Activated T-cell treated with anti-CD3 and anti-CD28 coated beads, Interleukin-2, amount 50 U/mL, for 72 hours (primary cell): ENCODE data around the gene PLXNA2. TPM values are rescaled to one million over a fixed set of nuclear protein-coding genes. Genes with fewer than 3 reads are reported as not detected.

Experiments
- ATAC-seq, 2 donors: fragments of 150-1000 bp; cut with Tn5 transposase; replicated peaks in 1 of 2; 2 replicates each; pipeline ENCODE4 v1.10.0; 2021; ENCODE audit warnings: moderate library complexity in 2 of 2, mild to moderate bottlenecking in 1 of 2
- DNase-seq, 2 donors: peaks; one replicate each; pipeline ENCODE4 v3.0.0; 2021 to 2022; ENCODE audit warnings: mixed read lengths in 1 of 2
- H3K27ac Mint-ChIP-seq: one replicate; pipeline ENCODE4 v1.8.0; 2022; ENCODE audit warnings: mild to moderate bottlenecking, moderate library complexity, mixed read lengths
- H3K27me3 Mint-ChIP-seq: one replicate; pipeline ENCODE4 v1.8.0; 2022; ENCODE audit warnings: low read depth, mixed read lengths
- H3K36me3 Mint-ChIP-seq, 2 donors: one replicate each; pipeline ENCODE4 v1.8.0; 2022; ENCODE audit warnings: mixed read lengths in 2 of 2, mild to moderate bottlenecking in 1 of 2; ENCODE audit not compliant: insufficient read depth in 2 of 2
- H3K4me1 Mint-ChIP-seq: one replicate; pipeline ENCODE4 v1.8.0; 2022; ENCODE audit warnings: low read depth, mixed read lengths
- H3K4me3 Mint-ChIP-seq, 2 donors: one replicate each; pipeline ENCODE4 v1.8.0; 2022; ENCODE audit warnings: mild to moderate bottlenecking in 2 of 2, mixed read lengths in 2 of 2, moderate library complexity in 2 of 2
- H3K9me3 Mint-ChIP-seq, 2 donors: one replicate each; pipeline ENCODE4 v1.8.0; 2022; ENCODE audit warnings: mixed read lengths in 2 of 2
- total RNA-seq, 2 donors: library from RNA; stranded (reverse); gene quantifications; one replicate each; pipeline ENCODE4 v1.2.3, GENCODE V29; 2022

Gene PLXNA2
- total RNA-seq, 2 donors from 2014 or later: 0.07 to 0.72 TPM

DNA sequence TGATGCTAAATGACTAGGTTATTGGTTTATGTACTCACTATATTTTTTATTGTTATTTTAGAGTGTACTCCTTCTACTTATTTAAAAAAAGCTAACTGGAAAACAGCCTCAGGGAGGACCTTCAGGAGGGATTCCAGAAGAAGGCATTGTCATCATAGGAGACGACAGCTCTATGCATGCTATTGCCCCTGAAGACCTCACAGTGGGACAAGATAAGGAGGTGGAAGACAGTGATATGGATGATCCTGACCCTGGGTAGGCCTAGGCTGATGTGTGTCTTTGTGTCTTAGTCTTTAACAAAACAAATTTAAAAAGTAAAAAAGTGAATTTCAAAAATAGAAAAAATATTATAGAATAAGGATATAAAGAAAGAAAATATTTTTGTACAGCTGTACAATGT, 177.6 kb downstream of the PLXNA2 start:
- Mint-ChIP-seq H3K4me1 (no peaks in the 10 kb centered on the region), H3K36me3 (no peaks in the 10 kb centered on the region), H3K4me3 (no peak overlapping the region), H3K27ac (no peak overlapping the region), H3K27me3 (no peaks in the 10 kb centered on the region), H3K9me3 (no peaks in the 10 kb centered on the region)
- DNase-seq (no peak), ATAC-seq (no peak)

DNA sequence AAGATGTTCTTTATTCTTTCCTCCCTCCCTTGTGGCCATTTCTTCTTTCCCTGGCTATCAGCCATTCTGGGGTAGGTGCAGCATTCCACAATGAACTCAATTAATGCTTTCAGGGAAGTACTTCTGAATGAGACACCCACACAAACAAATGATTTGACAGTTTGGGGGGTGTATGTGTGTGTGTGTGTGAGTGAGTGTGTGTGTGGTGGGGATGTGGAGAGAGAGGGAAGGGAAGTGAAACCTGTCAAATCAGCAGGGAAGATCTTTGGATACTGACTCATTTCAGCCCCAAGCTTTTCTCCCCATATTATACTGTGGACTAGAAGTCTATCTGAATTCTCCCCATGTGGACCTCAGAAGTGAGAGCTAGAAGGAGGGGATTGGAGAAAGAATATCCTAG, 178.3 kb downstream of the PLXNA2 start:
- Mint-ChIP-seq H3K4me3 (no peak overlapping the region), H3K36me3 (no peaks in the 10 kb centered on the region), H3K9me3 (no peaks in the 10 kb centered on the region), H3K27me3 (no peaks in the 10 kb centered on the region), H3K27ac (no peak overlapping the region), H3K4me1 (no peaks in the 10 kb centered on the region)
- ATAC-seq (no peak), DNase-seq (no peak)

GRCh38 chr1:208061632-208062031, 182.6 kb downstream of the PLXNA2 start:
- Mint-ChIP-seq H3K36me3 (no peaks in the 10 kb centered on the region), H3K27me3 (peaks cover 5% of the 10 kb centered on the region), H3K27ac (no peak overlapping the region), H3K4me1 (no peaks in the 10 kb centered on the region), H3K4me3 (no peak overlapping the region), H3K9me3 (no peaks in the 10 kb centered on the region)
- ATAC-seq (no peak), DNase-seq (no peak)

GRCh38 chr1:208061118-208061517, 183.1 kb downstream of the PLXNA2 start:
- Mint-ChIP-seq H3K27me3 (peaks cover 9% of the 10 kb centered on the region), H3K9me3 (no peaks in the 10 kb centered on the region), H3K4me3 (no peak overlapping the region), H3K27ac (no peak overlapping the region), H3K36me3 (no peaks in the 10 kb centered on the region), H3K4me1 (no peaks in the 10 kb centered on the region)
- ATAC-seq: no peak
- DNase-seq: no peak

DNA sequence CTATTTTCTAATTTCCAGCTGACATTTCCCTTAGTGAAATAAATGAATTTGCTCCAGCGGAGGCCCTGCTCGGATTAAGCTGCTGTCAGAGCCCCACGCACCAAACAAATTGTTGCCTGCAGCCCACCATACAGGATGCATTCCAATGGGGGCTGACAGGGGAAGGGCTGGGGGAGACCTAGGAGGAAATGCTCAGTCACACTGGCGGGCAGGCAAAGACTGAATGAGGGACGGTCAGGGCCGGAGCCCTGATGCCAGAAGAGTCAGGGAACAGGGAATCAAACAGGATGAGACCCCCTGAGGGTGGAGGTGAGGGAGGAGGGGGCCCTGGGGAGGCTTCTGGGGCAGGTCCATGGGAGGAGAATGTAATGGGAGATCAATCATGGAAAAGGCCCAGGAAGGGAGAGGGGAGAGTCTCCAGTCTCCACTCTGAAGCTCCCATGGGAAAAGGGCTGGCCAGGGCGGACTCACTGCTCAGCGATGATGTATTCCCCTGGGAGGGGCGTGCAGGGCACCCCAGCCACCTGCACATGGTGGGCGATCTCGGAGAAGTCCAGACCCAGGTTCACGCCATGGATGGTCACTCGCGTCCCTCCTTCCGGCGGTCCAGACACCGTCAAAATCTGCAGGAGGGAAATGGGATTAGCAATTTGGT, 183.8 kb downstream of the PLXNA2 start:
- H3K4me1 Mint-ChIP-seq: no peaks in the 10 kb centered on the region

GRCh38 chr1:208059409-208060001, 184.7 kb downstream of the PLXNA2 start:
- no peaks in the 10 kb centered on the region for H3K36me3 Mint-ChIP-seq
- H3K27me3 Mint-ChIP-seq: peaks cover 20% of the 10 kb centered on the region
- no peaks in the 10 kb centered on the region for H3K9me3 Mint-ChIP-seq
- peaks cover 7% of the 10 kb centered on the region for H3K4me1 Mint-ChIP-seq
- DNase-seq: no peak
- no peak overlapping the region for H3K4me3 Mint-ChIP-seq
- H3K27ac Mint-ChIP-seq: no peak overlapping the region
- ATAC-seq: no peak

More for the DNA sequence above, 183.8 kb downstream of the PLXNA2 start:
- Mint-ChIP-seq H3K27ac (no peak overlapping the region), H3K27me3 (peaks cover 14% of the 10 kb centered on the region), H3K9me3 (no peaks in the 10 kb centered on the region), H3K4me3 (no peak overlapping the region), H3K36me3 (no peaks in the 10 kb centered on the region)
- ATAC-seq (no peak), DNase-seq (no peak)

DNA sequence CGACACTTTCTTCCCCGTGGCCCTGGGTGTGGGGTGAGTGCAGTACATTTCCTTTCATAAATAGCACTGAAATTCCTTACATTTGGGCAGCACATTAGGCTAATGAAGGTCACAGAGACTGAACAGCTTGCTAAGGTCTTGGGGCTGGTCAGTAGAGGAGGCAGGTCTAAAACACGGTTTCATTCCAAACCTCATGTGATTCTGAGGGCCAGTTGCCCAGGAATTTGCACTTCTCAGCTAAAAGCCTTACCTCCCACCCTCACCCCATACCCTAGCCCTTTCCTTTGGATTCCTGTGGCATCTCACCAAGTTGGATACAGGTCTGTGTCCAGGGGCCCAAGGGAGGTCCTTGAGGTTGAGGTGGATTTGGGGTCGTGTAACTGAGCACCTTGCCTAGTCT, 185.4 kb downstream of the PLXNA2 start:
- Mint-ChIP-seq H3K9me3 (no peaks in the 10 kb centered on the region), H3K27ac (no peak overlapping the region), H3K4me1 (peaks cover 7% of the 10 kb centered on the region), H3K27me3 (peaks cover 20% of the 10 kb centered on the region), H3K4me3 (no peak overlapping the region), H3K36me3 (no peaks in the 10 kb centered on the region)
- DNase-seq (no peak), ATAC-seq (no peak)

DNA sequence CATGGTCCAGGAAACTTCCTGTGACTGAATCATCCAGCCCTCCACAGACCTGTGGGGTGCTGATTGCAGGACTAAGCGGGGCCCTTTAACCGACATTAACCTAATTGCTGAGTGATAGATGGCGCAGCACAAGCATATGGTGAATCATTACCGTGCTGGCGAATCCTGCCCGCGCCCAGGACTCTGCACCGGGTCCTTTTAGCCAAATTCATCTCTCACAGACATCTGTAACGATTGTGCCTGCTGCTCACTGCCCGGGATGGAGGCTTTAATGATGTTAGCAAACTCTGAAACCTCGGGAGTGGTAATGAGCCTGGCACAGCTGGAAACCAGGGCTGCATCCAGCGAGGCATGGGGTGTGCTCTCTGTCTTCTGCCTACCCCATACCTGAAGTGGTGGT, 185.9 kb downstream of the PLXNA2 start:
- Mint-ChIP-seq H3K36me3 (no peaks in the 10 kb centered on the region), H3K27ac (no peak overlapping the region)
- no peak for DNase-seq

GRCh38 chr1:208057056-208057455, 187.1 kb downstream of the PLXNA2 start:
- Mint-ChIP-seq H3K4me3 (no peak overlapping the region), H3K9me3 (no peaks in the 10 kb centered on the region), H3K4me1 (peaks cover 7% of the 10 kb centered on the region), H3K27ac (no peak overlapping the region), H3K36me3 (no peaks in the 10 kb centered on the region), H3K27me3 (peaks cover 20% of the 10 kb centered on the region)
- ATAC-seq (no peak), DNase-seq (no peak)

More for the DNA sequence above, 185.9 kb downstream of the PLXNA2 start:
- ATAC-seq: no peak
- Mint-ChIP-seq H3K9me3 (no peaks in the 10 kb centered on the region), H3K4me1 (peaks cover 7% of the 10 kb centered on the region), H3K4me3 (no peak overlapping the region), H3K27me3 (peaks cover 20% of the 10 kb centered on the region)

- no peaks in the 10 kb centered on the region for H3K36me3 Mint-ChIP-seq
- peaks cover 20% of the 10 kb centered on the region for H3K27me3 Mint-ChIP-seq
- H3K27ac Mint-ChIP-seq: no peak overlapping the region
- no peak for DNase-seq
- no peak for ATAC-seq
- H3K9me3 Mint-ChIP-seq: no peaks in the 10 kb centered on the region
- no peak overlapping the region for H3K4me3 Mint-ChIP-seq
- H3K4me1 Mint-ChIP-seq: peaks cover 7% of the 10 kb centered on the region
Measured at GRCh38 chr1:208055535-208055934, 188.6 kb downstream of the PLXNA2 start.

DNA sequence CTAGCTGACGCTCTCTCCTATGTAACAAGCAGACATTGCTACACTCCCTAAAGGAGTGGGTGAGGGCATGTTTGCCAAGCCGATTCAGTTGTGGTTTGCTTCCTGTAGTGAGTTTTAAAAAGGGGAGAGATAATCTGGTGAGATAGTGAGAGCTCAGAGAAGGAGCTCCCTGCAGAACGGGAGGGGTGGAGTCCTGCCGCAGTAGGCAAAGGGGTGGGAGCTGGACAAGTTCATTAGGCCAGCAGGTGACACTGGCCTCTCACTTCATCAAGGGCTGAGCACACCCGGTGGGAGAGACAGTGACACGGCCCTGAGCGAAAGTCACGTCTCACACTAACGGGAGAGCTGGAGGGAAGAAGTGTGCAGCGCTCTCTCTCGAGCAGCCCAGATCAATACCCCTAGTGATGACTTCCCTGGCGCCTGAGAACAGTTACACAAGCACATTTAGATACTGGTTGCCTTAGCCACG, 189.2 kb downstream of the PLXNA2 start:
- H3K36me3 Mint-ChIP-seq: no peaks in the 10 kb centered on the region
- H3K27ac Mint-ChIP-seq: no peak overlapping the region
- ATAC-seq (no peak), DNase-seq (no peak)
- H3K9me3 Mint-ChIP-seq: no peaks in the 10 kb centered on the region
- no peak overlapping the region for H3K4me3 Mint-ChIP-seq
- peaks cover 7% of the 10 kb centered on the region for H3K4me1 Mint-ChIP-seq
- peaks cover 20% of the 10 kb centered on the region for H3K27me3 Mint-ChIP-seq

- Mint-ChIP-seq H3K9me3 (no peaks in the 10 kb centered on the region), H3K27ac (no peak overlapping the region), H3K36me3 (no peaks in the 10 kb centered on the region), H3K4me3 (no peak overlapping the region), H3K27me3 (peaks cover 19% of the 10 kb centered on the region), H3K4me1 (peaks cover 7% of the 10 kb centered on the region)
- DNase-seq (no peak), ATAC-seq (no peak)
Measured at GRCh38 chr1:208054485-208054884, 189.7 kb downstream of the PLXNA2 start.

DNA sequence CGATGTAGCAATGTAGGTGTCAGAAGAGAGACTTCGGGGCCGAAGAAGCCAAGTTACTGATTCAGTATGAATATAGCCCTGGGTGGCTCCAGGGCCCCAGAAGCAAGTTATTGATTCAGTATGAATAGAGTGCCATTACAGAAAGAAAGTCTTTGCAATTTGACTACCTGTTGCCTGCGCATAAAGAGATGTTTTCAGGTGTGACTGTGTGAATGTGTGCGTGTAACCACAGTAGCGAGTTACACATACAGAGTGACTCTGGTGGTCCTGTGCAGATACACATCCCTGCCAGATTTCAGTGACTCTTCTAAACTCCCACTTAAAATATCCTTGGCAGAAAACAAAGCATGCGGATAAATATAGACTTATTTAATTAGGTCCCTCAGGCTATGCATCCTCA, 190.5 kb downstream of the PLXNA2 start:
- no peaks in the 10 kb centered on the region for H3K36me3 Mint-ChIP-seq
- H3K4me1 Mint-ChIP-seq: peaks cover 12% of the 10 kb centered on the region
- DNase-seq: no peak
- H3K9me3 Mint-ChIP-seq: no peaks in the 10 kb centered on the region
- no peak overlapping the region for H3K27ac Mint-ChIP-seq
- no peak overlapping the region for H3K4me3 Mint-ChIP-seq
- ATAC-seq: no peak
- H3K27me3 Mint-ChIP-seq: peaks cover 15% of the 10 kb centered on the region

DNA sequence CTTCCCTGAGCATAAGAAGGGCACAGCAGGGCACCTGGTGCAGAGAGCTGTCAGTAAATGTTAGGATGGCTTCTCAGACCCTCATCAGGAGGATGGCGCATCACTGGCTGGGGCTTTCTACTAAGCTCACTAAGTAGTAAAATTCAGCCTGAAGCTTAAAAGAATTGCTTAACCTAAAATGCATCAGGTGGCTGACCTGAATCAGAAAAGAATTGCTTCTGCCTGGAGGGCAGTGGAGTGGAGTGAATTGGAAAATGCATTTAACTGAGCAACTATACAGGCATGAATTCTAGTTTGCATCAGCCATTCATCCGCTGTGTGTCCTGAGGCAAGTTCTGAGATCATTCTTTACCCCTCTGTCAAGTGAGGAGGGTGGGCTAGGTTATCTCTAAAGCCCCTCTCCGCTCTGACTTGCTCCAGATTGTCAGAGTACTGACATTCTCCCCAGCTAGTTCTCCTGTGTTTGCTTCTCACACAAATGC, 191.2 kb downstream of the PLXNA2 start:
- no peak overlapping the region for H3K4me3 Mint-ChIP-seq
- no peak for DNase-seq
- no peak for ATAC-seq
- peaks cover 13% of the 10 kb centered on the region for H3K4me1 Mint-ChIP-seq
- H3K9me3 Mint-ChIP-seq: no peaks in the 10 kb centered on the region
- peaks cover 15% of the 10 kb centered on the region for H3K27me3 Mint-ChIP-seq
- no peaks in the 10 kb centered on the region for H3K36me3 Mint-ChIP-seq
- no peak overlapping the region for H3K27ac Mint-ChIP-seq
